Stimulated activated CD4-positive, alpha-beta T cell treated with anti-CD3 and anti-CD28 coated beads, TNF-alpha, amount 100 ng/mL, for 24 hours (primary cell): ENCODE data around the gene PCSK5.
"Not testable (repeated sequence)": the region's sequence is repeated elsewhere in the genome, so short reads cannot be mapped to it uniquely, and the experiment has no call there.

Experiments used
- DNase-seq, 3 experiments: peaks; one replicate each; pipeline ENCODE4 v3.0.0-alpha.2; 2020; ENCODE audit warnings: low read depth in 3 of 3

Gene PCSK5

DNA sequence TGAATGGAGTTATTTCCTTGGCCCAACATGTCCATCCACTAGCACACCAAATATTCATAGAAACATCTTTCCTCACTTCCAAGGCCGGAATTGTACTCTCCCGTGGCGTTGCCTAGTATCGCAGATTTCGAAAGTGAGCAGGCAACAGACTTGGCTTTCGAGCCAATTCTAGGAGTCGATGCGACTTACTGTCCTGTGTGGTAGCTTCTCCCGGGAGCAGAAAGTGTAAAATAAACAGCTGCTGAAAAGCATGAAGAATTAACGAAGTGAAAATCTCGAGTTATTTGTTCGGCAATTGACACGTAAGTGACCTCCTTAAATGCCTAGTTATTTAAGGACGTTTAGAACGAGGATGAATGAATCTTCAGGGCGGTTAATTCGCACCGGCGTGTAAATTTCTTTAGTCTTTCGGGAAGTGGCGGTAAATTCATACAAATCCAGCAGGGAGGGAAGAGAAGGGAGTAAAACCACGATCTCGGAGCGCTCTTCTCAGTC is 449 bp upstream of the PCSK5 start:
- no peak for DNase-seq

DNA sequence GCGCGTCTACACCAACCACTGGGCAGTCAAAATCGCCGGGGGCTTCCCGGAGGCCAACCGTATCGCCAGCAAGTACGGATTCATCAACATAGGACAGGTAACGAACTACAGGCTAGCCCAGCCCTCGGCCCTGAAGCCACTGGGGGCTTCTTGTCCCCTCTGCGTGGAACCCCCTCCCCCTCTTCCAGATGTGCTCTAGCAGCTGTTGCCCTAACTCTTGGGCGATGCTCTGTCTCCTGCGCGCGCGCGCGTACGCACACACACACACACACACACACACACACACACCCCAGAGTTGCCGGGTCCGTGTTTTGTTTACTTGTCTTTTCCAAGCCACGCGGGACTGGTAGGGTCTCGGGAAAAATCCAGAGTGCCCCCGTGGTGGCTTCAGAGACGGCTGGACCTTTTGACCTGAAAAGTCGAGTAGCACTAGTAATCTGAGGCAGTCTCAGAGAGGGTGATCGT is 836 bp downstream of the PCSK5 start:
- DNase-seq = peak in 2 of 3 experiments; percentile 4 to 28

DNA sequence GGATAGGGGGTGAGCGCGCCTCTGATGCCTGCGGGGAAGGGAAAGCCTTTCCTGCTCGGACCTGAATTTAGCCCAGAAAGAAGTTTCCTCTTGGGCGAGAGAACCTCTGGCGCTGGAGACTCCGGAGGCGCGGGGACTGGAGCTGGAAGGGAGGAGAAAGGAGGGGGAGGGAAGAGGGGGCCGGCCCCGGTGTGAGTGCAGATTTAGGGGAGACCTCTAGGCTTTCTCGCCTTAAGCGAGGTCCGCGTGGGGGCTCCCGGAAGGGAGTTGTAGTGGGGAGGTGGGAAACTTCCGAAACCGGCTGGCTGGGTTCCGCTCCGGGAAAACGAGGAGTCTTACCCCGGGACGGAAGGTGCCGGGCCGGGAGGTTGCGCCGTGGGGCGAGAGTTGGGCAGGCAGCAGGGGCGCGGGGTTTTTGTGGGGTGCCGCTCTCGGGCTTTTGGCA is 1.3 kb downstream of the PCSK5 start:
- DNase-seq = peak in 1 of 3 experiments; percentile 14

DNA sequence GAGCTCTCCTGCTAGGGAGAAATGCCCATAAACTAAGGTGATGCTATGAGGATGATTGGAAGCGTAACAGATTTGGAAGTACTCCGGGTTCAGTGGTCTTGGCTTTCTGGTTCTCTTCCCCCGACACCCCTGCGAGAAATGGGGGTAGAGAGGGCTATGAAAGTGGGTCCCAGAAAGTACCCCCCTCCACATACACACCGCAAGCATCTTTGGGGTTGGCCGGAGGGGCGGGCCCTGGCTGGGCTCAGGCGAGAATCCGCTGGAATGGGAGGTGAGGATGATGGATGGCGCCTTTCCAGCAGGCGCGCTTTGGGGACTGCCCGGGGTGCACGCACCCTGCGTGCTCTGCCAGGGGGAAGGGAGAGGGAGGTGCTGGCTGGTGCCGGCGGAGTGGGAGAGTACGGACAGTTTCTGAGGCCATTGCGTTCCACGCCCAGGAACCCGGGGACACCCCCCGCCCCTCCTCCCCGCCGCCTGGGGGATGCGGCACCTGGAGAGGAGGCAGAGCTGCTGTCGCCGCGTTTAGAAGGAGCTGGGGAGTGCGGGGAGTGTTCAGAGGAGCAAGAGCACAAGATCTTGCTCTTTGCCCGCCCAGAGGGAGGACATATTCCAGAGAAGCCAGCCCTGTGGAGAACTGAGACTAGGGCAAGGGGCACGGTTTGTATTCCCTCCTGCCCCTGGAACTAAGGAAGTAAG is 1.9 kb downstream of the PCSK5 start:
- DNase-seq = peak in 1 of 3 experiments; percentile 43

DNA sequence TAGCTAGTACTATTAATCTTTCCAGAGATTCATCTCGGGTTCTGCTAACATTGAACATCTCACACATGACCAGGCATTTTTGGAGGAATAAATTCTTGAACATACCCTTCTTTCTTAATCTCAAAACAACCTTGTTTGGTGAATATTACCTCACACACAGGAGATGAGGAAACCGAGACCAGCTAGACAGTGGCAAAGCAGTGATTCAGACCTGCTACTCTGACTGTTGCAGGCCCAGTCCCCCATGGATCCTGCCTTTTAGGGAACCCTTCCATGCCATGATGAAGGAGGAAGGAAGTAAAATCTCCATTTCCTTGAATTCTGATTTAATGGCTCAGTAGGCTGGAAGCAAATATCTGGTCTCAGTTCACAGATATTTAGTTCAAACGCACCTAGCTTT is 2.6 kb downstream of the PCSK5 start:
- no peak for DNase-seq

DNA sequence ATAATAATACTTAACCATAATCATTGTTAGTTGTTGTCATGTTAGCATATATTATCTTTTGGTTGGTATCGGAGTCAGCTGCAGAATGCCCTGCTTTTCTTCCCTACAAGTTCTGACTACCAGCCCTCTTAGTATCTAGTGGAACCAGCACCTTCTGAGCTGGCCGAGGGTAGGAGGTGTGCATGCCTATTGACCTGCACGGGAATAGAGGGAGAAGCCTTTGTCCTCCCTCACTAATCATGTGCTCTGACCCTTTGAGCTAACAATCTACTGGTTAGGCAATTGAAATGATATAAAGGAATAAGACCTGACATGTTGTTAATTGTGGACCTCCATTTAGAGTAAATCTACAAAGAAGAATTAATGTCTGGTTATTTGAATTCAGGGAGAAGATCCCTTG is 4.1 kb downstream of the PCSK5 start:
- no peak for DNase-seq

DNA sequence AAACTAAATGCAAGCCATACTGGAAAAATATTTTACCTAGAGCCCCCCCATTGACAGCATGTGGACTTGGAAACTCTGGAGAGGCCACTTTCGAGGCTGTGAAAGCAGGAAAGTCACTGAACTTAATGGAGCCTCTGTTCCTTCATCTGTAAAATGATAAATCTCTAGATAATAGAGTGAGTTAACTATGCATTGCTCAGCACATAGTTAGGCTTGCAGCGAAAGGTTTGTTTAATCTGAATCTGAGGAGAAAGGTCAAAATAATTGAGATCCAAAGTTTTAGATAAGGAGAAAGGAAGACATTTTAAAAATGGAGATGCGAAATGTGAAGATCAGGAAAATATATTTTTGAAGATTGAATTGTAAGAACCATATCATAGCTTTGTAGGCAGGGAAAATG is 4.6 kb downstream of the PCSK5 start:
- no peak for DNase-seq

DNA sequence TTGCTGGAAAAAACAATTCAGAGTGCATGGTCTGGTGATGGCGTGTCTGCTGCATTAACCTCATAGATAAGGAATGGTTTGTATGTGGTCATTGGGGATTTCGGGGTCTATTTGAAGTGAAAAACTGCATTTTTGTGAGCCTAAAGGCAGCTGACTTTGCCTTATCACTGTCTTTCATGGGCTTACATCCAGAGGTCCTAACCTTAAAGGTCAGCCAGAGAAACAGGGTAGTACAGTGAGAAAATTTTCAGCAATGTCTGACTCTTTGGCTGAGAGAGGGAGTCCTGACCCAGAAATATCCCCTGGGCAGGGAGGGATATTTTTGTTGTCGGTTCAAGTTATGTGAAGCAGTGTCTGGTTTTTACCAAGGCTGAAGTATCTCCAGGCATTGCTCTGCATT is 5.7 kb downstream of the PCSK5 start:
- DNase-seq = no peak

DNA sequence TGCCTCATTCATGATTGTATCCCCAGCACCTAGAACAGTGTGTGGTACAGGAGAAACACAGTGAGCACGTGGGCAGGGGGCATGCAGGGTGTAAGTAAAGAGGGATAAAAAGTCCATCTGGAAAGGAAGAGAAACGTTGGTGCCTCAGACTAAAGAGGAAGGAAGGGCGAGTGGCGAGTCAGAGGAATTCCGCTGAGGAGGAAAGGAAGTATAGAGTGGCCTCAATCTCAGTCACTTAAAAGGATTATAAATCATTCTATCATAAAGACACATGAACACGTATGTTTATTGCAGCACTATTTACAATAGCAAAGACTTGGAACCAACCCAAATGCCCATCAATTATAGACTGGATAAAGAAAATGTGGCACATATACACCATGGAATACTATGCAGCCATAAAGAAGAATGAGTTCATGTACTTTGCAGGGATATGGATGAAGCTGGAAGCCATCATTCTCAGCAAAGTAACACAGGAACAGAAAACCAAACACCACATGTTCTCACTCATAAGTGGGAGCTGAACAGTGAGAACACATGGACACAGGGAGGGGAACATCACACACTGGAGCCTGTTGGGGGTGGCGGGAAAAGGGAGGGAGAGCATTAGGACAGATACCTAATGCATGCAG is 10.5 kb downstream of the PCSK5 start:
- DNase-seq = not testable (repeated sequence)

DNA sequence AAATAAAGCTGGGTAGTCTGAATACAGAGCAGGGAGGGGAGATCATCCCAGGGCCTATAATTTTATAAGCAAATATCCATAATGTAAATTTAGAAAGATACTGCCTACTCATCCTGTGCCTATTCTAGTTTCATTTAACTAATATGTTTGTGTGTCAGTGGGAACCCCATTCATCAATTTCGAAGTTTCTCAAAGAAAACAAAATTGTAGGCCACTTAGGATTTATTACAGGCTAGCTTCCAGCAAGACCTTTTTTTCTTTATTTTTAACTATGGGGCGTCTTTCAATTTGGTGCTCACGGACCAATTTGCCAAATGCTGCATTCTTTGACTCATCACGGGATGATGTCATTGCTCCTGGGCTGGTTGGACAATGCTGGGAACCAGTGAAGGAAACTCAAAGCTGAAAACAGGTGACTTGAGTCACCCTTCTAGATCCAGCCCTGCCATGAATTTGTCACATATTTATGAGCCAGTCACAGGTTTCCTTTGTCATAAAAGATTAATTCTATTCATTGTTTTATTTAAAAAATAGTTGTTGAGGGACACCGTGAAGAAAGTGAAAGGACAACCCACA is 13.4 kb downstream of the PCSK5 start:
- DNase-seq = peak in 1 of 3 experiments; percentile 6

DNA sequence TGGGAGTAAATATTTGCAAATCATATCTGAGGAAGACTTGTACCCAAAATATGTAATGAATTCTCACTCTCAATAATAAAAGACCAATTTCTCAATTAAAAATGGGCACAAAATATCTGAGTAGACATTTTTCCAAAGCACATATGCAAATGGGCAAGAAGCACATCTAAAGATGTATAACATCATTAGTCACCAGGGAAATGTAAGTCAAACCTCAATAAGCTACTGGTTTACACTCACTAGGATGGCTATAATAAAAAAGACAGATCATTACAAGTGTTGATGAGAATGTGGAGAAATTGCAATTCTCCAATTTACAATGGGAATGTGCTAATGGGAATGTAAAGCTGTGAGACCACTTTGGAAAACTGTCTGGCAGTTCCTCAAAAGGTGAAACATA is 13.9 kb downstream of the PCSK5 start:
- no peak for DNase-seq

DNA sequence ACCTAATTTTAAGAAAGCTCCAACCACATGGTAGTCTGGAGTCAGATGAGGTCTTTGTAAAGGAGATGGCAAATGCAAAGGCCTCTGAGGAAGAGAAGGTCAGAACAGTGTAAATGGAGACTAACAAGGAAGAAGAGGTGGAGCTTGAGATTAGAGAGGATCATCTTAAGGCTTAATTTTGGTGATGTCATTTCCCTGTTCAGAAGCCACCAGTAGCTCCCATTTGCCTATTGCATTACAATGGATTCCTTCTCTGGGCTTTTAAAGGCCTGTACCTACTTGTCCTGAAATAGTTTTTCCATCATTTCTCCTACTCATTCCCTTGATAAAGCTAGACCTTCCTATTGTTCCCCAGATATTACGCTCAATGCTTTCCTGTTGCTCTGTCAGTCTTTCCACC is 16.1 kb downstream of the PCSK5 start:
- no peak for DNase-seq

DNA sequence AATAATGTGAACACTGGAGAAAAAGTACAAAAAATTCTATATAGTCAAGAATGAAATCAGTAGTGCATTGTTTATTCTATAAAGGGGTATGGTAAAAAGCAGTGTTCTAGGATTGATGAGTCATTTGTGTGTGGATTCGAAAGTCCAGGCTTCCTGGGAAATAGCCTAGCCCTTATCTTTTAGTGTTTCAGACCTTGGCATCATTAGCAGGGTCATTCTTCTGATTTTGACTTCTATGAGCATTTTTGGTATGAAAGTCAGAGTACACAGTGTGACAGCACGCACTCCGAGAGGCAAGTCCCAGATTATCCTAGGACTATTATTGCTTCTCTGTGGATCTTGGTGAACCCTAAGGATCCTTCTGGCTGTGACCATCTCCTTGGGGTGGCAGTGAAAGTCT is 16.9 kb downstream of the PCSK5 start:
- no peak for DNase-seq

DNA sequence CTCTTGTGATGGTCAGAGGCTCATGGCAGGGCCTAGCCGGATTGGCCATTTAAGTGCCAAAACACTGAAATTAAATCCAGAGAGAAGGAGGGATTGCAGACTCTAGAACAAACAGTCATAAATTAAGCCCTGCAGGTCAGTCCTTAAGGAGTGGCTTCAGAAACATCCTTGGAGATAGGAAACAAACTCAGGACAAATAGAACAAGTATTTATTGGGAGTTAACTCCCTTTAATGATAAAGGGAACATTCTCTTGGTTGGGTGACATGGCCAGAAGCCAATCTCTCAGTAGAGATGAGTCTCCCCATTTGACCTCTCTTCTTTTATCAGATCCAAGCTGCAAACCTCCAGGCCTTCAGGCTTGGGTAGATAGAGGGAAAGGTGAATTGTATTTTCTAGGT is 17.4 kb downstream of the PCSK5 start:
- no peak for DNase-seq

DNA sequence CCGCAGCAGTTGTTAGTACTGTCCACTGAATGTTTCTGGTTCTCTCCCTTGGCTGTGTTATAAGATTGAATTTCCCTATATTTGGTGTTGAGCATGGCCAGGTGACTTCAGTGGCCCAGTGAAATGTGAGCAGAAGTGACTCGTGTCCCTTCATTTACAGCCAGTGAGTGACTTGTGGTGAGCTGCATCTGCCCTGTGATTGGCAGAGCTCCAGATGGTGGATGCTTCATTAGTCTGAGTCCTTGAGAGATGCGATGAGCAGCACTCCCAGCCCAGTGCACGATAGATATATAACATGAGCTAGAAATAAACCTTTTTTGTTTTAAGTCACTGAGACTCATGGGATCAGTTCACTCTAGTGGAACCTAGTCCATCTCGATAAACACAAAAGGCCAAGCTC is 19.3 kb downstream of the PCSK5 start:
- no peak for DNase-seq

DNA sequence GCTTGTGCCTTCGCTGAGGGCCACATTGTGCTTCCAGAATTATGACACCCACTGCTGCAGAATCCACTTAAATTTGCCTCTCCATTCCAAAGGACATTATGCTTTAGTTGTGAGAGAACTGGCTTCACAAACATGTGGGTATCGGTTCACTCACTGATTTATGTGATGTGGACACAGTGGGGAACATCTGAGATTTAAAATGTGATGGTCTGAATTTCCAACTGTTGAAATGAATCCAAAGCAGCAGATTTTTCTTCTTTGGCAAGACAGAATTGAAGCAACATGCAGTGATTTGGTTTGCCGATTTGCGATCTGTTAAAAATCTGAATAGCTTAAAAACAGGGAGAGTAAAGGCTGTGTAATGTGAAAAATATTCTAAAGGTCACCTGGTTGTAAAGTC is 20.3 kb downstream of the PCSK5 start:
- no peak for DNase-seq

DNA sequence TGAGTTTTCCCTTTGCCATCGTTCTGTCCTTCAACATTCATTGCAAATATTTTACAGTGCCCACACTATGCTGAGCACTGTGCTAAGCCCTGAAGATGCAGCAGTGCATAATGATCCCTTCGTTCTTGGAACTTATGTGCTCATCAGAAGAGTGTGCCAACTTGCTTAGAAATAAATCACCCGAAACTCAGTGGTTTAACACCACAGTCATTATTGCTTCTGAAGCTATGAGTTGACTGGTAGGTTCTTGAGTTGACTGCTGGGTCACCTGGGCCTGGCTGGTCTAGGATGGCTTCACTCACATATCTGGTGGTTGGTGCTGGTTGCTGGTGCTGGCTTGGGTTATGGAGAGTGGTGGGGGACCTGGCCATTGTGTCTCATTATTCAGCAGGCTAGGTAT is 20.9 kb downstream of the PCSK5 start:
- no peak for DNase-seq

DNA sequence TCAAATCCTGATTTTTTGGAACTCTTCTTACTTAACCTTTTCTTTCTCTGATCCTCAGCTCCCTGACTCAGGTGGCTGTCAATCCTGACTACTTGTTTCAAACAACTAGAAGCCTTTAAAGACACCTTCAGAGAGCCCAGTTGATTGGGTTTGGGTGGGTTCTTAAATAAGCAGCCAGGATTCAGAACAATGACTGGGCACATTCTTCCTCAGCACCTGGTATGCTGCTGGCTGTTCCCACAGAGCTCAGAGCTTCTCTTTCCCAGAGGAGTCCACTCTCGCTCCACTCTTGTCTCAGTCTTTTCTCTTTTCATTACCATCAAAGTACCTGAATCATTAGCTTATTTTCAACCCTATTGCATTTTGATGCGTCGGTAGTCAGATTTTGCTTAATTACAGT is 22.5 kb downstream of the PCSK5 start:
- no peak for DNase-seq

DNA sequence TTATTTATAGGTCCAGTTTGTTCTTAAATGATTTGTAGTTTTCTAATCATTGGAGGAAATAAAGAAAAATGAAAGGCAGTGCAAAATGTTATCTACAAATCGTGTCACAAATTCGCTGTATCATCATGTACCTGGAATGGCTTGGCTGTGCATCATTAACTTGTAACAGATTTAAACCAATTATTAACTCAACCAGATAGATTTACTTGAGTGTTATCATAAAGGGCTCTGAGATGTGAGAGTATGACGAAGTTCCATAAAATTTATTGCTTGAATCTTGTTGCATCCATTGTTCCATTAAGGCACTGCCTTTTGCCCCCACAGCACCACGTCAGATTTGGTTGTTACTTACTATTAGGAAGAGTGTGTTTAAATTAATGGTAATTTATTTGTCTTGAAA is 23.5 kb downstream of the PCSK5 start:
- no peak for DNase-seq

DNA sequence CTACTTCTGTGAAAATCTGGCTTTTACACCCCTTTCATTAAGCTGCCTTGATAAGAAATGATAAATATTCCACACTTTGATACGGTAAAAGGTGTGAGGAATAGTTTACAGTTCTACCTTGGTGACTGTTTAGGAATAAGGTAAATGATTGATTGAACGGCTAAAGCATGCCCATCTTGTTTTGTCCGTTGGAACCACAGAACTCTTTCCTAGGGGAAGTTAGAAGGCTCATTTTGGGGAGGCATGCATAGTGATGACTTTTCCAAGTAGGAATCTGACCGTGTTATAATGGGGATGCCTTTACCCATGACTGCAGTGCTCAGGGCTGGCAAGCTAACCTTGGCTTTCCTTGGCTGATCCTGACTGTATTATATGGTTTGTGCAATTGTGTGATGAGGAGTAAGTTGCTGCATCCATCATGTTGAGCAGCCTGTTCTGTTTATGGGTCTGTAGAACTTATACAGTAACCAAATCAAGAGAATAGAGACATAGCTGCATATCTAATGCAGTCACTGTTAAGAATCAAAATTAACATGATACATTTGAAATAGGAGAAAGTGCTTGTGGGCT is 24.5 kb downstream of the PCSK5 start:
- DNase-seq = no peak

DNA sequence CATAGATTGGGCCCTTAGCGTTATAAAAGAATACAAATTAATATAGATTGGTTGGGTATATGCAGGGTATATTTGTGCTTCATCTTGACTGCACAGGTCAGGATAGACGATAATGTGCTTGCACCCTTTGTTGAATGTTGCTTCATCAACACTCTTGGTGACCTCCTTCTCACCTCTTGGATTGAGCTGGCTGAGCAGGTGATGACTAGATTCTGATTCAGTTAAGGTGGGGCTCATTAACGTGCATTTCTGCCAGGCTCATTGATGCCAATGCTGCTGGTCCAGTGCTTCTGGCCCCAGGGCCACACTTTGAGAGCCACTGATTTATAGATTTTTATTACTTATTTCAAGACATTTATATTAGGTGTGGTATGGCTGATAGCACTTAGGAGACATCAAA is 27.7 kb downstream of the PCSK5 start:
- DNase-seq = no peak

DNA sequence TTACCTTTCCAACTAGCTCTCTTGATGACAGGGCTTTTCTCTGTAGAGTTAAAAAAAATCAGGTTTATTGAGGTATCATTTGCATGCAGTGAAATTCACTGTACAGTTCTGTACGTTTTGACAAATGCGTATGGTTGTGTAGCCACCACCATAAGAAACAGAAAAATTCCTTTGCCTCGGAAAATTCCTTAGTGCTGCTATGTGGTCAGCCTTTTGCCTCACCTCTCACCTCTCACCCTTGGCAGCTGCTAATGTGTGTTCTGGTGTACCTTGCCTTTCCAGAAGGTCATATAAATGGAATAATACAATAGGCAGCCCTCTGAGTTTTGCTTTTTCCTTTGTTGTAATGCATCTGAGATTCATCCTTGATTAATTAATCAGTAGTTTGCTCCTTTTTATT is 28.4 kb downstream of the PCSK5 start:
- DNase-seq = no peak
